GM18861 (cell line): ENCODE measurements around the gene SLC27A4.
"Not testable (repeated sequence)": the region's sequence is repeated elsewhere in the genome, so short reads cannot be mapped to it uniquely, and the experiment has no call there.

Source experiments
- ATAC-seq: cut with Tn5 transposase; IDR thresholded peaks from one replicate; pipeline ENCODE4 v1.9.1; 2021; ENCODE audit not compliant: unreplicated experiment

The SLC27A4 gene

GRCh38 chr9:128323791-128324190 lies 16.5 kb upstream of the SLC27A4 start:
- no peak for ATAC-seq

- no peak for ATAC-seq
Observed at GRCh38 chr9:128324401-128324800, 15.9 kb upstream of the SLC27A4 start.

- ATAC-seq, result no peak
Observed at GRCh38 chr9:128325629-128326028, 14.7 kb upstream of the SLC27A4 start.

- ATAC-seq, result no peak
Observed at GRCh38 chr9:128333451-128333869, 6.9 kb upstream of the SLC27A4 start.

GRCh38 chr9:128335161-128335560 lies 5.2 kb upstream of the SLC27A4 start:
- no peak for ATAC-seq

GRCh38 chr9:128335914-128336313 lies 4.4 kb upstream of the SLC27A4 start:
- ATAC-seq, result no peak

DNA sequence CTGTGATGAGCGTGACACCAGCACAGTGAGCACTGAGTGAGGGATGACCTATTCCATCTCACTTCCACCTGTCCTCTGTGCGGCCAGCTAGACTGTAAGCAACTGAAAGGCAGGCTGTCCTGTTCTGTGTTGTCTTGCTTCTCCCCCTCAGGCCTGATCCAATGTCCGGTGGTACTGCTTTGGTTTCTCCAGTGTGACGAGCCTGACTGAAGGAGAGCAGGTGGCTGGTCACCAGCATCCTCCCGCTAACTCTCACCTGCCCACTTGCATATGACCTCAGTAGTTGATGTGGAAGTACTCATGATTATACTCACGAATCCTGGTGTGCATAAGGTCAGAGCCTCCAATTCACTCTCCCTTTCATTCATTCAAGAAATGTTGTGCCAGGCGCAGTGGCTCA lies 2.4 kb upstream of the SLC27A4 start:
- ATAC-seq, result no peak

GRCh38 chr9:128338852-128339614 lies 1.3 kb upstream of the SLC27A4 start:
- not testable (repeated sequence) for ATAC-seq

DNA sequence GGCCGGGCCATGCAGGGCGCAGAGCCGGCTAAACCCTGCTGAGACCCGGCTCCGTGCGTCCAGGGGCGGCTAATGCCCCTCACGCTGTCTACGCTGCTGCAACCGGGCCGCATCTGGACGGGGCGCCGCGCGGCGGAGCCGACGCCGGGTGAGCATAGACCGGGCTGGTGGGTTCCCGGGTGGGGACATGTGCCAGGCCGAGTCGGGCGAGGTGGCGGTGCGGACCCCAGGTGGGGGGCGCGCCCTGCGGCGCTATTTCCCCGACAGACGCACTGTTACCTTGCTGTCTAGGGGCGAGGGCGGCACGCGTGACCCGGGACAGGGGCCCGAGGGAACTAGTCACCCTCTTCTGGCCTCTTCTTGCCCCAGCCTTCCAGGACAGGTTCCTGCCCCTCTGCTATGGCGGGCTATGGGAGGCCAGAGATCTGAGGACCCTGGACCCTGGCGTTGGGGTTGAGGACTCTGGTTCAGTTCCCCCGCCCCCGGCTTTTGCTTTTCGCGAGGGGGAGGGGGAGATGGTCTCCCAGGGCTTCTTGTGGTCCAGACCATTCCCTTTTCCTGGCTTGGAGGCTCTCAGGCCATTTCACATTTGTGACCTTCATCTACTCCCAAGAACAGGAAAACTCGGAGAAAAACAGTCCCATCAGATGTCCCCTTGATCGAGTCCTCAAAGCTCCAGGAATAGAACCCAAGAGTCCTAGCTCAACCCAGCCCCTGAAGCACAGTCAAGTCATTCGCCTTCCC lies 536 bp downstream of the SLC27A4 start:
- ATAC-seq, result peak; percentile 26

GRCh38 chr9:128341435-128341849 lies 1.1 kb downstream of the SLC27A4 start:
- ATAC-seq, result no peak

- ATAC-seq, result no peak
Observed at GRCh38 chr9:128342971-128343680, 2.8 kb downstream of the SLC27A4 start.

DNA sequence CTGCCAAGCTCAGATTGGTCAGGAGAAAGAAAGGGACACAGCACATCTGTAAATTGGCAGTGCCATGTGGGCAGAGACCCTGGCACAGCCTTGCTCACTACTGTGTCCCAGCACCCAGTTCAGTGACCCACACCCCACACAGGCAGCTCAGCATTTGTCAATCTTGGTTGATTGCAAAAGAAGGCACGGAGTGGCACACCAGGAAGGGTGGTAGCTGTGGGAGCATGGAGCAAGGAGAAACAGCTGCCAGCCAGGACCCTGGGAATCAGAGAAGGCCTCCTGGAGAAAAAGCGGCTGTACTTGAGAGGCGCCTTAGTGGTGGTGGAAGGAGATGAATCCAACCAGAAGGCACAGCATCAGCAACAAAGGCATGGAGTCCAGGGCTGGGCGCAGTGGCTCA lies 3.5 kb downstream of the SLC27A4 start:
- no peak for ATAC-seq

- no peak for ATAC-seq
Observed at GRCh38 chr9:128344931-128345605, 4.7 kb downstream of the SLC27A4 start.

DNA sequence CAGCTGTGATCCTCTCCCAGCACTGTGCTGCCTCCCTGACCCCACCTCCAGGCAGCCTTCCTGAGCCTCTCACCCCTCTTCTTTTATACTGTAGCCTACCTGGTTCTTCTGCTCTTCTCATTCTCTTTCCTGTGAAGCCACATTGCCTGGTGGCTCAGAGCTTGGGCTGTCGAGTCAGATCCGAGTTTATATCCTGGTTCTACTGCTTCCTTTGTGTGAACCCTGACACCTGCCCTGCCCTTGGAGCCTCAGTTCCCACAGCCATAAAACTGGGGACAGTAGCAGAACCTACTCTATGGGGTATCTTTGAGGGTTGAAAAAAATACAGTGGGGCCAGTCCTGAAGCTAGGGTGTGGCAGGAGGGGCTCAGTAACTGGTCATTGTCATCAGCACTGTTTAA lies 8.8 kb downstream of the SLC27A4 start:
- no peak for ATAC-seq

- no peak for ATAC-seq
Observed at GRCh38 chr9:128349772-128350171, 9.4 kb downstream of the SLC27A4 start.

DNA sequence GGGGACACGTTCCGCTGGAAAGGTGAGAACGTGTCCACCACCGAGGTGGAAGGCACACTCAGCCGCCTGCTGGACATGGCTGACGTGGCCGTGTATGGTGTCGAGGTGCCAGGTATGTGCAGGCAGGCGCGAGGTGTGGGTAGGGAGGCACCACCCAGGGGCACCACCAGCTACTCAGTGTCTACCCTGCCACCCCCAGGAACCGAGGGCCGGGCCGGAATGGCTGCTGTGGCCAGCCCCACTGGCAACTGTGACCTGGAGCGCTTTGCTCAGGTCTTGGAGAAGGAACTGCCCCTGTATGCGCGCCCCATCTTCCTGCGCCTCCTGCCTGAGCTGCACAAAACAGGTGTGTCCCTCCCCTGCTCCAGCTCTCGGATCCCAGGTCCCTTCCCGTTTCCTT lies 15.1 kb downstream of the SLC27A4 start:
- no peak for ATAC-seq

DNA sequence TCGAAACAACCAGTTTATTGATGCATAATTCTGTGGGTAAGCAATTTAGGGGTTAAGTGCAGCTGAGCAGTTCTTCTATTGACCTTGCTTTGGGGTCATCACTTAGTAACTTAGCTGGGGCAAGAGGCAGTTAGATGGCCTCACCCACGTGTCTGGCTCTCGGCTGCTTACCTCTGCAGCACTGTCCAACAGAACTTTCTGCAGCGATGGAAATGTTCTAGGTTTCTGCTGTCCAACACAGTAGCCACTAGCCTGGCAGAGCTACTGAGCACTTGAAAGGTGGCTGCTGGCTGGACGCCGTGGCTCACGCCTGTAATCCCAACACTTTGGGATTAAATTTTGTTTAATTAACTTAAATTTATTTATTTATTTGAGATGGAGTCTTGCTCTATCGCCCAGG lies 17.8 kb downstream of the SLC27A4 start:
- no peak for ATAC-seq

DNA sequence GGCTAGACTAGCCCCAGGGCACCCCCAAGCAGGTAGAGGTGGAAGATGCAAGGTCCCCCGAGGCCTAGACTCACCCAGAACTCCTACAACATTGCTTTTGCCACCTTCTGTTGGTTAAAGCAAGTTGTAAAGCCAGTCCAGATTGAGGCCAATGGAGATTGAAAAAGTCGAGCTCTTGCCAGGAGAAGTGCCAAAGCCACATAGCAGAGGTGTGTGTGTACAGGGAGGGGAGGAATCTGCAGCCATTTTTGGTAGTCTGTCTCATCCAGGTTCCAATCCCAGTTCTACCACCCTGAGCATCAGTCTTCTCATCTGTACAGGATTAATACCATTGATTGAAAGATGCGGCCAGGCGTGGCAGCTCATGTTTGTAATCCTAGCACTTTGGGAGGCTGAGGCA lies 18.5 kb downstream of the SLC27A4 start:
- ATAC-seq, result no peak

DNA sequence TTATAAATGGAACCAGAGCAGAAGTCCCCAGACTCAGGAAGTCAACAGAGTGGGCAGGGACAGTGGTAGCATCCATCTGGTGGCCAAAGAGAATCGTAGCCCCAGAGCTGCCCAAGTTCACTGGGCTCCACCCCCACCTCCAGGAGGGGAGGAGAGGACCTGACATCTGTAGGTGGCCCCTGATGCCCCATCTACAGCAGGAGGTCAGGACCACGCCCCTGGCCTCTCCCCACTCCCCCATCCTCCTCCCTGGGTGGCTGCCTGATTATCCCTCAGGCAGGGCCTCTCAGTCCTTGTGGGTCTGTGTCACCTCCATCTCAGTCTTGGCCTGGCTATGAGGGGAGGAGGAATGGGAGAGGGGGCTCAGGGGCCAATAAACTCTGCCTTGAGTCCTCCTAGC lies 20.5 kb downstream of the SLC27A4 start:
- ATAC-seq, result no peak

DNA sequence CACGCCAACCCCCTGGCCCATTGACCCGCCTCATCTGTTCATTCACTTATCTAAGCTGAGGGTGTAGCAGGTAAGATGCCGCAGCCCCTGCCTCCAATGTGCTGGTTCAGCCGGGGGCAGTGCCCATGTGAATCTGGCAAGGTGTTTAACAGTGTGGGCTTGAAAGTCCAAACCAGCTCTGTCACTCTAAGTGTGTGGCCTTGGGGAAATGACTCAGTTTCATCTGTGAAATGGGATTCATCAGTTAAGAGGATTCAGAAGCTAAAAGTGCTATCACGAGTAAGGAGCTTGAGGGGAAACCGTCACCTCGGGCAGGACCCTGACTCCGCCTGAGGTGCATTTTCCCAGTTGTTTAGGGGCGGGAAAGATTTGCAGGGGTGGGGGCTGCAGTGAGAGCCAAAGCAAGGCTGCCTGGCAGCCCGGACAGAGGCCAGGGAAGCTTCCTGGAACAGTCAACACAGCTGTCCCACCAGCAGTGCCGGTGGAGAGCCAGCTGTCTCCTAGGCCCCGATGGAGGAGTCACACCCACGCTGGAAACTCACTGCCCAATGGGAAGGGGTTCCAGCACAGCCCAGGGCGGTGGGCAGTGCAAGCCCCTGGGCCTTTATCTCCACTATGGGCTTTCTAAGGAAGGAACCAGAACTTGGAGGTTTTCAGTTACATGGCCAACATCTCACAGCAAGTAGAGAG lies 21.1 kb downstream of the SLC27A4 start:
- no peak for ATAC-seq
